Right lobe of liver (tissue), 6 donors: ENCODE measurements around the gene PSMG4. TPM values are rescaled to one million over a fixed set of nuclear protein-coding genes. Genes with fewer than 3 reads are reported as not detected.

Experiments
- ATAC-seq, 4 donors: fragments of 200-7000 bp; cut with Tn5 transposase; one replicate each; pipeline ENCODE4 v1.9.1; 2020; ENCODE audit warnings: mild to moderate bottlenecking in 4 of 4, moderate library complexity in 4 of 4
- DNase-seq, 3 donors: peaks; one replicate each; pipeline ENCODE4 v3.0.0-alpha.2; 2020
- H3K27ac ChIP-seq, 3 donors: fragments of 200-600 bp; one replicate each; pipeline ENCODE4 v1.8.0; 2022
- H3K27me3 ChIP-seq, 2 donors: fragments of 200-600 bp; one replicate each; pipeline ENCODE4 v1.8.0; 2022
- H3K36me3 ChIP-seq, 4 donors: fragments of 200-600 bp; sonication (generic) in 1 of 4; one replicate each; pipeline versions ENCODE4 v1.5.1 to v1.8.0; 2017 to 2022; ENCODE audit warnings: control low read depth in 1 of 4
- H3K4me1 ChIP-seq, 4 donors: fragments of 200-600 bp; sonication (generic) in 1 of 4; one replicate each; pipeline versions ENCODE4 v1.5.1 to v1.8.0; 2017 to 2022; ENCODE audit warnings: control low read depth in 1 of 4
- H3K4me3 ChIP-seq, 3 donors: fragments of 200-600 bp; one replicate each; pipeline ENCODE4 v1.8.0; 2022
- H3K9me3 ChIP-seq, 4 donors: fragments of 200-600 bp; sonication (generic) in 1 of 4; one replicate each; pipeline versions ENCODE4 v1.5.1 to v1.8.0; 2017 to 2022; ENCODE audit warnings: control low read depth in 1 of 4
- CTCF ChIP-seq, 4 donors: fragments of 200-600 bp in 3 of 4; fragments of 450-650 bp in 1 of 4; IDR thresholded peaks; one replicate each; pipeline versions ENCODE4 v1.5.1 to v1.8.0; 2016 to 2022; ENCODE audit warnings: antibody characterized with exemption in 4 of 4, mild to moderate bottlenecking in 2 of 4
- POLR2A ChIP-seq: fragments of 450-650 bp; IDR thresholded peaks from one replicate; pipeline ENCODE4 v1.6.1; 2017; ENCODE audit warnings: antibody characterized with exemption, mild to moderate bottlenecking
- WGBS: methylation state at CpG from one replicate; pipeline ENCODE4 v1.1.6; 2018; ENCODE audit warnings: low coverage, low lambda C conversion rate; ENCODE audit not compliant: insufficient coverage; ENCODE audit errors: missing lambda C conversion rate; 5-methylcytosine and 5-hydroxymethylcytosine counted together
- intact Hi-C, 2 donors: fragments of 100-400 bp; cut with DNase I; formaldehyde crosslinking; loops; one replicate each; pipeline versions ENCODE4 v1.11.2 to v1.14.1; 2022
- total RNA-seq, 6 experiments: library from RNA; depleted of rRNA in 2 of 6; stranded (reverse); fragments of >200 nt in 2 of 6; fragmentation: NEBNext Ultra II Directional in 3 of 6; extraction: Animal tissue kit (Norgen Biotek cat#: 25700) in 3 of 6; gene quantifications; one replicate each; pipeline versions ENCODE4 v1.1.0 to v1.2.4, GENCODE V29; 2016 to 2023
- donor health status: DM: no; HTN: yes; CAD: no.
- donor health status: DM: no; HTN: no; CAD: no.
- donor health status: DM: no; HTN: no; CAD: no.
- donor health status: DM: no; HTN: yes; CAD: no.
- donor health status: DM: no; HTN: yes; CAD: no.

PSMG4 gene
- total RNA-seq, 6 experiments from 2014 or later, result 9.4 to 15.4 (median 11.0) TPM

- Histone ChIP-seq H3K4me3 (no peak overlapping the region), H3K9me3 (no peaks in the 10 kb centered on the region), H3K36me3 (peaks cover 0 to 16% (median 4%) of the 10 kb centered on the region in 4 donors), H3K27me3 (no peaks in the 10 kb centered on the region), H3K27ac (no peak overlapping the region), H3K4me1 (no peaks in the 10 kb centered on the region)
- WGBS, result 83% methylated on average over 2 of the region's 9 CpGs
- intact Hi-C loops, result loop anchor here in 1 of 2 donors (5.0 kb wide), 1 partner anchor 179 kb away; the partner anchor contains the start of gene SLC22A23
- DNase-seq, result no peak
- no peak for ATAC-seq
- no peak for TF ChIP-seq CTCF (IDR thresholded peaks at IDR 0.05)
- TF ChIP-seq POLR2A, result no peak
These were observed 19.2 kb downstream of the PSMG4 start for GRCh38 chr6:3277851-3278416.

GRCh38 chr6:3278691-3279090 is 19.9 kb downstream of the PSMG4 start:
- 77% methylated on average over 4 of the region's 4 CpGs for WGBS

GRCh38 chr6:3280091-3280490 is 21.3 kb downstream of the PSMG4 start:
- peak in 1 of 4 donors; percentile 15 for ATAC-seq
- Histone ChIP-seq H3K4me1 (no peaks in the 10 kb centered on the region), H3K27ac (no peak overlapping the region), H3K27me3 (no peaks in the 10 kb centered on the region), H3K36me3 (peaks cover 0 to 24% (median 8%) of the 10 kb centered on the region in 4 donors), H3K4me3 (no peak overlapping the region), H3K9me3 (no peaks in the 10 kb centered on the region)
- WGBS, result 71% methylated on average over 10 of the region's 14 CpGs
- peak in 1 of 3 donors; percentile 36 for DNase-seq
- TF ChIP-seq CTCF (IDR thresholded peaks at IDR 0.05), result no peak
- no peak for TF ChIP-seq POLR2A
- intact Hi-C loops, result loop anchor here (5.0 kb wide), 2 partner anchors 447 to 452 kb away; no protein-coding TSS in a partner anchor

More at GRCh38 chr6:3278691-3279090, 19.9 kb downstream of the PSMG4 start:
- DNase-seq (peak in 1 of 3 donors; percentile 31), ATAC-seq (no peak)
- H3K27ac ChIP-seq, result no peak overlapping the region
- peaks cover 0 to 14% (median 6%) of the 10 kb centered on the region in 4 donors for H3K36me3 ChIP-seq
- TF ChIP-seq CTCF (IDR thresholded peaks at IDR 0.05) (no peak), POLR2A (no peak)
- H3K4me3 ChIP-seq, result no peak overlapping the region
- H3K27me3 ChIP-seq, result no peaks in the 10 kb centered on the region
- no peaks in the 10 kb centered on the region for H3K4me1 ChIP-seq
- intact Hi-C loops, result loop anchor here in 1 of 2 donors (5.0 kb wide), 1 partner anchor 179 kb away; the partner anchor contains the start of gene SLC22A23
- H3K9me3 ChIP-seq, result no peaks in the 10 kb centered on the region

- Histone ChIP-seq H3K27ac (peak overlapping the region in 1 of 3 donors; percentile 17), H3K36me3 (peaks cover 0 to 24% (median 8%) of the 10 kb centered on the region in 4 donors)
These were observed 22.2 kb downstream of the PSMG4 start for GRCh38 chr6:3280866-3281465.

More at GRCh38 chr6:3280866-3281465, 22.2 kb downstream of the PSMG4 start:
- TF ChIP-seq CTCF (IDR thresholded peaks at IDR 0.05), result no peak
- TF ChIP-seq POLR2A, result no peak
- Histone ChIP-seq H3K4me1 (no peaks in the 10 kb centered on the region), H3K9me3 (no peaks in the 10 kb centered on the region), H3K4me3 (no peak overlapping the region), H3K27me3 (no peaks in the 10 kb centered on the region)
- intact Hi-C loops, result loop anchor here (5.0 kb wide), 2 partner anchors 446 to 451 kb away; no protein-coding TSS in a partner anchor
- peak in 1 of 4 donors; percentile 12 for ATAC-seq
- DNase-seq, result peak in 1 of 3 donors; percentile 37
- 81% methylated on average over 8 of the region's 14 CpGs for WGBS
